Upper lobe of right lung (tissue), 1 donor: ENCODE measurements around the gene NKX3-2. TPM values are rescaled to one million over a fixed set of nuclear protein-coding genes. Genes with fewer than 3 reads are reported as not detected.

ENCODE experiments used
- ATAC-seq: fragments of 200-7000 bp; cut with Tn5 transposase; one replicate; pipeline ENCODE4 v1.9.1; 2020; ENCODE audit warnings: mild to moderate bottlenecking, moderate library complexity
- DNase-seq: peaks from one replicate; pipeline ENCODE4 v3.0.0-alpha.2; 2020
- H3K27ac ChIP-seq: fragments of 200-600 bp; one replicate; pipeline ENCODE4 v1.8.0; 2022
- H3K27me3 ChIP-seq: fragments of 200-600 bp; one replicate; pipeline ENCODE4 v1.8.0; 2022; ENCODE audit warnings: mild to moderate bottlenecking
- H3K36me3 ChIP-seq: fragments of 200-600 bp; one replicate; pipeline ENCODE4 v1.8.0; 2022
- H3K4me1 ChIP-seq: fragments of 200-600 bp; one replicate; pipeline ENCODE4 v1.8.0; 2022
- H3K4me3 ChIP-seq: fragments of 200-600 bp; one replicate; pipeline ENCODE4 v1.8.0; 2022; ENCODE audit warnings: mild to moderate bottlenecking
- H3K9me3 ChIP-seq: fragments of 200-600 bp; one replicate; pipeline ENCODE4 v1.8.0; 2022
- intact Hi-C: fragments of 100-400 bp; cut with DNase I; formaldehyde crosslinking; loops from one replicate; pipeline ENCODE4 v1.11.0; 2022
- total RNA-seq: library from RNA; stranded (reverse); fragmentation: NEBNext Ultra II Directional; extraction: Animal tissue kit (Norgen Biotek cat#: 25700); gene quantifications from one replicate; pipeline ENCODE4 v1.2.1, GENCODE V29; 2021
- TF ChIP-seq, protein P1 (sequence below): fragments of 200-600 bp; IDR thresholded peaks from one replicate; pipeline ENCODE4 v1.8.0; 2022; ENCODE audit warnings: antibody characterized with exemption
- donor health status: DM: no; HTN: yes; CAD: no; lungs with severe emphysema.

NKX3-2 gene
- total RNA-seq, 1 donor from 2014 or later: not detected

DNA sequence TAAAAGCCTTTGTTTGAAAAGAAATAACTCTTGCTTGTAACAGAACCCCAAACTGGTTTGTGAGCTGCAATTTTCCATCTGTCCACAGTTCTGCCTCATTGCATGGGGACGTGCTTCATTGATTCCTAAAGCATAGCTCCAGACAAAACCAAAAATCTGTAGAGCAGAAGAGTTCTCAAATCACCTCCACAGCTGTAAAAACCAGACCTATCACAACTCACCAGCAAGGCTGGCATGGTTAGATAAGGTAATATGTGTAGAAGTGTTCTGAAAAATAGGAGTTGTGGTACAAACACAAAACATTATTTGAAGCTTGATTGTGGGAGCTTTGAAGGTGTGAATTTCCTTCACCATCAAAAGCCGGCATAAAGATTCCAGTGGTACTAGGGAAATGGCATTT is 47.7 kb downstream of the NKX3-2 start:
- intact Hi-C loops: no loop called here
- H3K9me3 ChIP-seq: no peaks in the 10 kb centered on the region
- no peaks in the 10 kb centered on the region for H3K36me3 ChIP-seq
- TF ChIP-seq, protein P1, sequence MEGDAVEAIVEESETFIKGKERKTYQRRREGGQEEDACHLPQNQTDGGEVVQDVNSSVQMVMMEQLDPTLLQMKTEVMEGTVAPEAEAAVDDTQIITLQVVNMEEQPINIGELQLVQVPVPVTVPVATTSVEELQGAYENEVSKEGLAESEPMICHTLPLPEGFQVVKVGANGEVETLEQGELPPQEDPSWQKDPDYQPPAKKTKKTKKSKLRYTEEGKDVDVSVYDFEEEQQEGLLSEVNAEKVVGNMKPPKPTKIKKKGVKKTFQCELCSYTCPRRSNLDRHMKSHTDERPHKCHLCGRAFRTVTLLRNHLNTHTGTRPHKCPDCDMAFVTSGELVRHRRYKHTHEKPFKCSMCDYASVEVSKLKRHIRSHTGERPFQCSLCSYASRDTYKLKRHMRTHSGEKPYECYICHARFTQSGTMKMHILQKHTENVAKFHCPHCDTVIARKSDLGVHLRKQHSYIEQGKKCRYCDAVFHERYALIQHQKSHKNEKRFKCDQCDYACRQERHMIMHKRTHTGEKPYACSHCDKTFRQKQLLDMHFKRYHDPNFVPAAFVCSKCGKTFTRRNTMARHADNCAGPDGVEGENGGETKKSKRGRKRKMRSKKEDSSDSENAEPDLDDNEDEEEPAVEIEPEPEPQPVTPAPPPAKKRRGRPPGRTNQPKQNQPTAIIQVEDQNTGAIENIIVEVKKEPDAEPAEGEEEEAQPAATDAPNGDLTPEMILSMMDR: no peak
- H3K27ac ChIP-seq: no peak overlapping the region
- ATAC-seq (no peak), DNase-seq (no peak)
- H3K4me3 ChIP-seq: no peak overlapping the region
- H3K4me1 ChIP-seq: no peaks in the 10 kb centered on the region
- H3K27me3 ChIP-seq: peaks cover 5% of the 10 kb centered on the region

DNA sequence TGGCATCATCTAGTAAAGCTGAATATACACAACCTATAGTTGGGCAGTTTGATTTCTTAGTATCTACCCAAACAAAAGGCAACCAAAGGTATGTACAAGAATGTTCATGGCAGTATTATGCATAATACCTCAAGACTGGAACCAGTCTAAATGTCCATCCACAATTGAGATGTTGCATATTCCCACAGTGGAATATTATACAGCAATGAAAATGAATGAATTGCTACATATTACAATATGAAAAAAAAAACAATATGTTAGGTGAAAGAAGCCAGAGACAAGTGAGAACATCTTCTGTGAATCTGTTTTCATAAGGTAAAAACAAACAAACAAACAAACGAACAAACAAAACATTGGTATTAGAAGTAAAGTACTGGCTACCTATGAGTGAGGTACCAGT is 48.6 kb downstream of the NKX3-2 start:
- DNase-seq (no peak), ATAC-seq (no peak)
- TF ChIP-seq, protein P1: no peak
- Histone ChIP-seq H3K9me3 (no peaks in the 10 kb centered on the region), H3K4me3 (no peak overlapping the region), H3K4me1 (no peaks in the 10 kb centered on the region), H3K36me3 (no peaks in the 10 kb centered on the region), H3K27me3 (peaks cover 3% of the 10 kb centered on the region), H3K27ac (no peak overlapping the region)
- intact Hi-C loops: no loop called here

DNA sequence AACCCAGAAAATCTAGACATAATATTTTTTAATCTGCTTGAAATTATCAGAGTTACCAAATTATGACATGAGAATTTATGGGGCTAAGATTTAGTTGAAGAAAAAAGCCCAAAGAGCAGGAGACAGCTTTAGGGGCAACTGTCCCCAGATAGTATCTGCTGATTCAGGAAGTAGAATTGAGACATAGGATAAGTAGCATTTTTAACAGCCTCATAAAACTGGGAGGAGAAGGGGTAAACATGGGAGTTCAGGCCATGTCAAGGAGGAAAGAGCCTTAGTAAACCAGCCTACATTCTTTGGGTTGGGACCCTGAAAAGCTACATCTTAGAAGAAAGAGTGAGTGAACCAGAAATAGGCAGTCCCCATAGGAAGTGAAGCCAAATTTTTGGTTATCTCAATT is 50.5 kb downstream of the NKX3-2 start:
- H3K27ac ChIP-seq: no peak overlapping the region
- intact Hi-C loops: no loop called here
- no peaks in the 10 kb centered on the region for H3K4me1 ChIP-seq
- peaks cover 6% of the 10 kb centered on the region for H3K27me3 ChIP-seq
- no peaks in the 10 kb centered on the region for H3K9me3 ChIP-seq
- DNase-seq (no peak), ATAC-seq (no peak)
- no peak overlapping the region for H3K4me3 ChIP-seq
- TF ChIP-seq, protein P1: no peak
- H3K36me3 ChIP-seq: no peaks in the 10 kb centered on the region

DNA sequence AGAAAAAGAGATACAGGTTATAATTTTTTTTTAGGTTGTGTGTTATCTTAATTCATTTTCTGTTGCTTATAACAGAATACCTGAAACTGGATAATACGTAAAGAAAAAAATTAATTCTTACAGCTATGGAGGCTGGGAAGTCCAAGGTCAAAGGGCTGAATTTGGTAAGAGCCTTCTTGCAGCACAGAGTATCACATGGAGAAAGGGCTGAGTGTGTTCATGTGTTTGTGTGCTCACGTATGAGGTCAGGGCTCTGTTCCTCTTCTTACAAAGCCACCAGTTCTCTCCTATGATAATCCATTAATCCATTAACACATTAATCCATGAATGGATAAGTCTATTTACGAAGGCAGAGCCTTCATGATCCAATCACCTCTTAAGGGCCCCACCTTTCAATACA is 51.6 kb downstream of the NKX3-2 start:
- DNase-seq: no peak
- H3K4me3 ChIP-seq: no peak overlapping the region
- intact Hi-C loops: no loop called here
- H3K9me3 ChIP-seq: no peaks in the 10 kb centered on the region
- TF ChIP-seq, protein P1: no peak
- no peak overlapping the region for H3K27ac ChIP-seq
- no peaks in the 10 kb centered on the region for H3K36me3 ChIP-seq
- no peaks in the 10 kb centered on the region for H3K4me1 ChIP-seq
- H3K27me3 ChIP-seq: peaks cover 16% of the 10 kb centered on the region
- ATAC-seq: peak; percentile 57

Other genes with a start within 250 kb of the NKX3-2 start
- 17.9 TPM for gene RAB28, start 60.2 kb downstream of the NKX3-2 start, total RNA-seq
- gene BOD1L1, start 83.2 kb upstream of the NKX3-2 start, total RNA-seq: 37.5 TPM